CD4-positive, alpha-beta T cell treated with Interleukin-15 for 4 hours (primary cell): ENCODE measurements around the gene PLXNB2.

Experiments
- DNase-seq: peaks from one replicate; pipeline ENCODE4 v3.0.0-alpha.2; 2020; ENCODE audit warnings: low spot score

PLXNB2 gene

GRCh38 chr22:50264946-50265669 lies 42.3 kb downstream of the PLXNB2 start:
- no peak for DNase-seq

GRCh38 chr22:50264104-50264745 lies 43.2 kb downstream of the PLXNB2 start:
- DNase-seq = no peak

- no peak for DNase-seq
Observed at GRCh38 chr22:50262973-50263617, 44.4 kb downstream of the PLXNB2 start.

GRCh38 chr22:50262460-50262911 lies 45.0 kb downstream of the PLXNB2 start:
- no peak for DNase-seq

GRCh38 chr22:50261615-50262459 lies 45.6 kb downstream of the PLXNB2 start, which contains the start of gene MAPK12:
Gene MAPK12 (minus strand): TSS chr22:50261683. CDS start chr22:50261509, 174 bp downstream.
- DNase-seq = no peak

GRCh38 chr22:50260801-50261614 lies 46.4 kb downstream of the PLXNB2 start:
- no peak for DNase-seq

- no peak for DNase-seq
Observed at GRCh38 chr22:50260434-50260800, 47.0 kb downstream of the PLXNB2 start.

GRCh38 chr22:50259302-50259701 lies 48.1 kb downstream of the PLXNB2 start:
- no peak for DNase-seq

- no peak for DNase-seq
Observed at GRCh38 chr22:50258361-50259292, 48.8 kb downstream of the PLXNB2 start.

GRCh38 chr22:50257451-50258360 lies 49.7 kb downstream of the PLXNB2 start:
- no peak for DNase-seq

- DNase-seq = no peak
Observed at GRCh38 chr22:50257041-50257440, 50.4 kb downstream of the PLXNB2 start.

- no peak for DNase-seq
Observed at GRCh38 chr22:50256258-50256862, 51.1 kb downstream of the PLXNB2 start.

GRCh38 chr22:50255607-50256006 lies 51.8 kb downstream of the PLXNB2 start:
- no peak for DNase-seq

GRCh38 chr22:50255099-50255498 lies 52.3 kb downstream of the PLXNB2 start:
- no peak for DNase-seq

GRCh38 chr22:50253941-50254340 lies 53.5 kb downstream of the PLXNB2 start:
- DNase-seq = no peak

GRCh38 chr22:50253046-50253915 lies 54.2 kb downstream of the PLXNB2 start:
- no peak for DNase-seq
